Measurements from ENCODE around the gene KMT2C. TPM values are rescaled to one million over a fixed set of nuclear protein-coding genes. Genes with fewer than 3 reads are reported as not detected.
"Not testable (repeated sequence)": the region's sequence is repeated elsewhere in the genome, so short reads cannot be mapped to it uniquely, and the experiment has no call there.

KMT2C gene
- 9.7 and 18.9 TPM in 2 replicates for total RNA-seq (2014; rRNA removed; shearing (Covaris generic))

GRCh38 chr7:152435384-152436110 is at the start of gene KMT2C:
Gene KMT2C (minus strand): TSS chr7:152436003. CDS start chr7:152435786, 217 bp downstream.
- DNase-seq (ENCODE audit: low read depth), result peak; percentile 47

DNA sequence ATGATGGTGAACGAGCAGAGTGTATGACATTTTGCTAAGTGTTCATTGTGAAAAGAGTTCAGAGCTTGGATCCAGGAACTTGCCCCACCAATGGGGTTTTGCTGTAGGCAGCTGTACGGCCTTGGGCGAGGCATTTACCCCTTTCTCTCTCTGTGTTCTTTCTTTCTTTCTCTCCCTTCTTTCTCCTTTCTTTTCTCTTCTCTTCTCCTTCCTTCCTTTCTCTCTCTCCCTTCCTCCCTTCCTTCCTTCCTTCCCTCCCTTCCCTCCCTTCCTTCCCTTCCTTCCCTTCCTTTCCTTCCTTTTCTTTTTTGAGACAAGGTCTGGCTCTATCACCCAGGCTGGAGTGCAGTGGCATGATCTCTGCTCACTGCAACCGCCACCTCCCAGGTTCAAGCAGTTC is 45.3 kb upstream of the KMT2C start:
- DNase-seq (ENCODE audit: low read depth), result no peak

DNA sequence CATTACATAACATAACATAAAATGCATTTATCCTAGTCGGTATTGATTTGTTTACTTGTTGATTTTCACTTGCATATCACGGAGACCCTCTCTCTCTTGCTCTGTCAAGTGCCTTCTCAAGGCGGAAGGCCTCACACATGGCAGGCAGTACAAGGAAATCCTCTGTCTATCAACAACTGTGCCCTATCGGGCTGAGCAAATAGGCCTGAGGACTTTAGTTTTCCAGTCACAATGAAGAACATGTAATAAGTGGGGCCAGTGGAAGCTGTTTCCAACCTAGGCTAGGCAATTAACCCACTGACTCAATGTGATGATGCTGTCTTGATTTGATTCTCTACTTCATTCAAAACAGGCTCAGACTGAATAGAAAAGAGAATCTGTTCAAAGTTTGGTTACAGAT is 44.9 kb upstream of the KMT2C start:
- no peak for DNase-seq (ENCODE audit: low read depth)

DNA sequence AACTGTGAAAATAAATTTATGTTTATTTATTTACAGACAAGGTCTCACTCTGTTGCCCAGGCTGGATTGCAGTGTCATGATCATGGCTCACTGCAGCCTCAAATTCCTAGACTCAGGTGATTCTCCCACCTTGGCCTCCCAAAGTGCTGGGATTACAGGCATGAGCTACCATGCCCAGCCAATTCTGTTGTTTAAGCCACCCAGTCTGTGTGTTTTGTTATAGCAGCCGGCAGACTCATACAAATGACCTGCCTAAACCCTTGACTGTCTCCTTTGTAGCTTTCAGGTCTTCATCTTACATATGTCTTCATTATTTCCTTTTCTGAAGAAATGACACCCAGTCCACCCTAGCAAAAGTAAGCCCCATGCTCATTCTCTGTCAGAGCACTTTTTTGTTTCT is 43.8 kb upstream of the KMT2C start:
- no peak for DNase-seq (ENCODE audit: low read depth)

GRCh38 chr7:152478140-152478539 is 42.3 kb upstream of the KMT2C start:
- no peak for DNase-seq (ENCODE audit: low read depth)

GRCh38 chr7:152477079-152477478 is 41.3 kb upstream of the KMT2C start:
- DNase-seq (ENCODE audit: low read depth), result no peak

- no peak for DNase-seq (ENCODE audit: low read depth)
These were observed 40.7 kb upstream of the KMT2C start for GRCh38 chr7:152476551-152476950.

- DNase-seq (ENCODE audit: low read depth), result not testable (repeated sequence)
These were observed 35.3 kb upstream of the KMT2C start for GRCh38 chr7:152471023-152471620.

DNA sequence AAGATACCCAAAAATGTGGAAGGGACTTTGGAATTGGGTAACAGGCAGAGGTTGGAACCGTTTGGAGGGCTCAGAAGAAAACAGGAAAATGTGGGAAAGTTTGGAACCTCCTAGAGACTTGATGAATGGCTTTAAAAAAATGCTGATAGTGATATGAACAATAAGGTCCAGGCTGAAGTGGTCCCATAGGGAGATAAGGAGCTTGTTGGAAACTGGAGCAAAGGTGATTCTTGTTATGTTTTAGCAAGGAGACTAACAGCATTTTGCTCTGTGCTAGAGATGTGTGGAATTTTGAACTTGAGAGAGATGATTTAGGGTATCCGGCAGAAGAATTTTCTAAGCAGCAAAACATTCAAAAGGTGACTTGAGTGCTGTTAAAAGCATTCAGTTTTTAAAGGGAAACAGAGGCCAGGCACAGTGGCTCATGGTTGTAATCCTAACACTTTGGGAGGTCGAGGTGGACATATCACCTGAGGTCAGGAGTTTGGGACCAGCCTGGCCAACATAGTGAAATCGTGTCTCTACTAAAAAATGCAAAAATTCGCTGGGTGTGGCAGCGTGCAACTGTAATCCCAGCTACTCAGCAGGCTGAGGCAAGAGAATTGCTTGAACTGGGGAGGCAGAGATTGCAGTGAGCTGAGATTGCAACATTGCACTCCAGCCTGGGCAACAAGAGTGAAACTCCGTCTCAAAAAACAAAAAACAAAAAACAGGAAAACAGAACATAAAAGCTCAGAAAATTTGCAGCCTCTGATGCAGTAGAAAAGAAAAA is 34.6 kb upstream of the KMT2C start:
- DNase-seq (ENCODE audit: low read depth), result not testable (repeated sequence)

DNA sequence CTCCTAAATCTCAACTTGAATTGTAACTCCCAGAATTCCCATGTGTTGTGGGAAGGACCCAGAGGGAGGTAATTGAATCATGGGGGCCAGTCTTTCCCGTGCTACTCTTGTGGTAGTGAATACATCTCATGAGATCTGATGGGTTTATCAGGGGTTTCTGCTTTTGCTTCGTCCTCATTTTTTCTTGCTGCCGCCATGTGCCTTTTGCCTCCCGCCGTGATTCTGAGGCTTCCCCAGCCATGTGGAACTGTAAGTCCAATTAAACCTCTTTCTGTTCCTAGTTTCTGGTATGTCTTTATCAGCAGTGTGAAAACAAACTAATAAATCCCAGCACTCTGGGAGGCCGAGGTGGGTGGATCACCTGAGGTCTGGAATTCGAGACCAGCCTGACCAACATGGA is 33.8 kb upstream of the KMT2C start:
- not testable (repeated sequence) for DNase-seq (ENCODE audit: low read depth)

DNA sequence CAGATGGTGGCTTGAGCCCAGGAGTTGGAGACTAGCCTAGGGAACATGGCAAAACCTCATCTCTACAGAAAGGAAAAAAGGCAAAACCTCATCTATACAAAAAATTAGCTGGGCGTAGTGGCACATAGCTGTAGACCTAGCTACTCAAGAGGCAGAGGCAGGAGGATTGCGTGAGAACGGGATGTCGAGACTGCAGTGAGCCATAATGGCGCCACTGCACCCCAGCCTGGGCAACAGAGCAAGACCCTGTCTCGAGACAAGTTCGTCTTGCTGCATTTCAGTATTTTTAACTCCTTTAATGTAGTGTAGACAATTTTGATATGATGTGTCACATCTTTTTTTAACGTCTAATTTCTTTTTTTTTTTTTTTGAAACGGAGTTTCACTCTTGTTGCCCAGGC is 31.4 kb upstream of the KMT2C start:
- DNase-seq (ENCODE audit: low read depth), result no peak

GRCh38 chr7:152465119-152465387 is 29.2 kb upstream of the KMT2C start:
- DNase-seq (ENCODE audit: low read depth), result no peak

- peak; percentile 62 for DNase-seq (ENCODE audit: low read depth)
These were observed 28.7 kb upstream of the KMT2C start for GRCh38 chr7:152464312-152465118.

DNA sequence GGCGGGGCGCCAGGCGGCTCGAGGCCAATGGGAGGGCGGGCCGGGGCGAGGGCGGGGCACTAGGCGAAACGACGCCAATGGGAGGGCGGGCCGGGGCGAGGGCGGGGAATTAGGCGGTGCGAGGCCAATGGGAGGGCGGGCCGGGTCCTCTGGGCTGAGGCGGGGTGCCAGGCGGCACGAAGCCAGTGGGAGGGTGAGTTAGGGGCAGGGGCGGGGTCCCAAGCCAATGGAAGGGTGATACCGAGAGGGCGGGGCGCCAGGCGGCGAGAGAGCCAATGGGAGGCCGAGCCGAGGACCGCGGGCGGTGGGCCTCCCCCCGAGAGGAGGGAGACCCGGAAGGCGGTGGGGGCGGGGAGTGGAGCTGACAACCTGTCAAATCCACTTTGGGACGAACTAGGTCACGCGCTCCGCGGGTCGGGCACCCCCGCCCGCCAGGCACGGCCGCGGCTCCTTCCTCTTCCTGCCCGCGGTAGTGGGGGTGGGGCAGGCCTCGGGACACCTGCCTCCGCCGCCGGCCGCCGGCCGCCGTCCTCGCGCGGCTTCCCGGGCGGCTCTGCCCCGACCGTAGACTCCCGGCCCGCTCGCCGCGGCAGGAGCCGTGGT is 28.0 kb upstream of the KMT2C start:
- DNase-seq (ENCODE audit: low read depth), result peak; percentile 99

DNA sequence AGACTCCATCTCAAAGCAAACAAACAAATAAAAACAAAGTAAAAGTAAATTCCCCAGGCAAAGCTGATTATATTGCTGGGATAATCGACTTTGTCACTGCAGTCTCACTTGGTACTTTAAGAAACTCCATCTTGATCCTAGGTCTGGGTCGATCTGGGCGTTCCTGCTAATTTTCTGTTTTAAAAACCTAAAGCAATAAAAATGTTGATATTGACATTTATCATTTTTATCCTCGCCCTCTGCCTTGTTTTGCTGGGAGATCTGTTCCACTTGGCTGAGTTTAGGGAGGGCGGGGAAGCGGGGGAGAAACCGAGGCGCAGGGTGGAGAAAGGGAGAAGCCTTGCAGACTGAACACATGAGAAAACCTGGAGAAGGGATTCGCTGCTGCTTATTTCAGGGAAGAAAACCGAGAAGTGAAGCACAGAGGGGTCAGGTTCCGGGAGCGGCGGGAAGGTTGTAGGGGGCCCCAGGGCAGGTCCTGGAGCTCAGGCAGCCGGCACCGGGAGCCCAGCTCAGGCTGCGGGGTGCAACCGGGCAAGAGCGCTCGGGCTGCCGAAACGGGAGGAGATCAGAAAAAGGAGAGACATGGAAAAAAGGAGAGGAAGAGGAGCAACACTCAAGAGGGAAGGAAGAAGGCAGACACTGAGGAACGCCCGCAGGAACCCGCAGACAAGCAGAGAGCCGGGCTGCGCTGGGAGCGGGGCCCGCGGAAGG is 27.3 kb upstream of the KMT2C start:
- DNase-seq (ENCODE audit: low read depth), result peak; percentile 74

DNA sequence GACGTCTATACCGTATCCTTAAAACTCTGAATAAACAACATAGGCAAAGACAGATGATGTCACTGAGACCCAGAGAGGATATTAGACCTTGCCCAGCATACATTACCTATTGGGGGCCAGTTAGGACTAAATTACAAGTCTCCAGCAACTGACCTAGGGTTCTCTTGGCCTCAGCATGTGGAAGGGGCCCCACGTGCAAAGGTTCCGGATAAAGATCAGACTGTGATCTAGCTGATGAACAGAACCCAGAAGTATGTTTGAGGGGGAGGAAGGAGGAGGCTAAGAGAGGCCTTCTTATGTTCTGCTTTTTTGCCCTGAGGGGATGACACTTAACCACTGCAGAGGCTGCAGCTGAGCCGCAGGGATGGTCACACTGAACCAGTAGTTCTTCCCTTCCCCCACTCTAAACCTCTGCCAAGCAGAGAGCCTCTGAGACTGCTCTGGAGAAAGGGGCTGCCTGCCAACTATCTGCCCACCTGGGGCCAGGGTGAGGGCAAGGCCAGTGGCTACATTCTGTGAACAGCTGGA is 24.0 kb upstream of the KMT2C start:
- DNase-seq (ENCODE audit: low read depth), result peak; percentile 89

DNA sequence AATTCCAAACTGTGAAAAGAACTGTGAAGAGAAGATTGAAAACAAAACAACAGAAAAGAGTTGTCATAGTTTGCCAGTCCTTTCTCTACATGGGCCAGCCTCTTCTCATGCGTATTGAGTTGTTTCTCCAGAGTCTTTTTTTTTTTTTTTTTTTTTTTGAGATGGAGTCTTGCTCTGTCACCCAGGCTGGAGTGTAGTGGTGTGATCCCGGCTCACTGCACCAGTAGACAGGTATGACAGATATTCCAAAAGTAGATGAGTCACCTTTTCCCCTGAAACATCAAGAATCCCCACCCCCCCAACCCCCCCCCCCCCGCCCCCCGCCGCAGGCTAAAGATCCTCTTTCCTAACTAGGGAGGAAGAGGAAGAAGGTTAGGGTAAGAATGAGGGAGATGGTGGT is 15.6 kb upstream of the KMT2C start:
- no peak for DNase-seq (ENCODE audit: low read depth)

- DNase-seq (ENCODE audit: low read depth), result not testable (repeated sequence)
These were observed 9.7 kb upstream of the KMT2C start for GRCh38 chr7:152445386-152446008.

DNA sequence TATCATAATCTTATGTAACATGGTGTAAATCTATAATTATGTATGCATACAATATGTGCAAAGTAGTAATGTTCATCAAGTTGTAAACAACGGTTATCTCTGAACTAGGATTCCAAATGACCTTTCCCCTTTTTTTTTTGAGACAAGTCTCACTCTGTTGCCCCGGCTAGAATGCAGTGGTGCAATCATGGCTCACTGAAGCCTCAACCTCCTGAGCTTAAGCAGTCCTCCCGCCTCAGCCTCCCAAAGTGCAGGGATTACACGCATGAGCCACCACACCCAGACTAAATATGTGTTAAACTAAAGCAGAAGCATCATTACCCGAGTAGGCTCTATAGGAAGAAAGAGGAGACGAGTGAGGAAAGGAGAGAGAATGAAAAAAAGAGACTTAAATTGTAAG is 7.8 kb upstream of the KMT2C start:
- DNase-seq (ENCODE audit: low read depth), result no peak

DNA sequence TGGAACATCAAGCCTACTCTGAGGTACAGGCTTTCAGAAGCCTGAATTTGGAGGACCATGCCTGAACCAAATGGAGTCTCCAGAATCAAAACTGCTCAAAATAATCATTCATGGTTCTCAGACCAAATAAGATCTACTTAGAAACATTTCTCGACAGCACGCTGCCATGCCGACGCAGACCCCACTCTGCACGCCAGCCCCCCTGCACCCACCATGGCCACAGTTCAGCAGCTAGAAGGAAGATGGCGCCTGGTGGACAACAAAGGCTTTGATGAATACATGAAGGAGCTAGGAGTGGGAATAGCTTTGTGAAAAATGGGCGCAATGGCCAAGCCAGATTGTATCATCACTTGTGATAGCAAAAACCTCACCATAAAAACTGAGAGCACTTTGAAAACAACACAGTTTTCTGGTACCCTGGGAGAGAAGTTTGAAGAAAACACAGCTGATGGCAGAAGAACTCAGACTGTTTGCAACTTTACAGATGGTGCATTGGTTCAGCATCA is 6.6 kb upstream of the KMT2C start:
- DNase-seq (ENCODE audit: low read depth), result no peak

All from M059J (cell line).